GM12891 (cell line): Measurements from ENCODE around the gene ITGB1BP1.

ENCODE experiments used
- PAX5 ChIP-seq: IDR thresholded peaks from 2 replicates; pipeline ENCODE4 v1.6.1; 2011; ENCODE audit warnings: low read length, moderate library complexity, mild to moderate bottlenecking; ENCODE audit not compliant: insufficient read depth, severe bottlenecking
- POLR2A ChIP-seq: IDR thresholded peaks from 2 replicates; pipeline ENCODE4 v1.6.1; 2011; ENCODE audit warnings: low read depth, low read length, control low read depth
- POLR2AphosphoS5 ChIP-seq: IDR thresholded peaks from 2 replicates; pipeline ENCODE4 v1.6.1; 2011; ENCODE audit warnings: low read depth, low read length, control low read depth
- POU2F2 ChIP-seq: IDR thresholded peaks from 2 replicates; pipeline ENCODE4 v1.6.1; 2011; ENCODE audit warnings: low read depth, mild to moderate bottlenecking, control low read depth, low read length, moderate library complexity
- TAF1 ChIP-seq: IDR thresholded peaks from 2 replicates; pipeline ENCODE4 v1.6.1; 2011; ENCODE audit warnings: low read depth, low read length, control low read depth

DNA sequence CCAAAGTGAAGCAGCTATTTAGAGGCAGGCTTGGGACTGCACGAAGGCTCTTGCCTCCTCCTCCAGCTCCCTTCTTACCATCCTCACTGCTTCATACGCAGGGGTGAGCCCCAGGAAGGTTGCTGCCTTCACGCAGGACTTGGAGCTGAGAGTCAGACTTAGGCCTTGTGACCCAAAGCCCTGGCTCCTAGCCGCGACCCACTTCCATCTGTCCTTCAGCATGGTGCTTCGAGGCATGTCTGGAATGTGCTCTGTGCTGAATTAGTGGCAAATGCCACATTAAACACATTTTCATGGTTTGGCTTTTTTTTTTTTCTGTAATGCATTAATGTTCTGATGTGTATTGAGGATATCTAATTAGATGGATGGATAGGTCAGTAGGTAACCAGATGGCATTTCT, 37.5 kb downstream of the ITGB1BP1 start:
- TF ChIP-seq PAX5 (no peak), POLR2A (no peak), TAF1 (no peak), POU2F2 (no peak), POLR2AphosphoS5 (no peak)
